Measurements from ENCODE around the gene BABAM2.

DNA sequence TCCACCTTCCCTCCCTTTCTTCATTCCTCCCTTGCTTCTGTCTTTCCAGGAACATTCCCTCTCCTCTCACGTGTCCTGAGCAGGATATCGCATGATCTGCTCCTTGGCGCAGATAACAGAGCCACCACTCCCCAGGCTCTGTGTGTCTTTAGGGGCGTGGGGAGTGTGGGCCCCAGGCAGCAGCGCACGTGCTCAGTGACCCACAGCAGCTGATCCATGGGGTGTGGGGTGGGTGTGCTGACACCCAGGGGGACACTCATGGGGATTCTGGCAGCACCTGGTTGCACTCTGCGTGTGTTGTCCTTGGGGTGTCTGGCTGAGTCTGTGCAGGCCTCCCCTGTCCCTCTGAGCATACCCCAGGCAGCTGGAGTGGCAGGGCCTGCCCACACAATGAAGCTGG, 492.2 kb downstream of the BABAM2 start:
- no peak for TF ChIP-seq POLR2A (IDR thresholded peaks at IDR 0.05)
- no peak for TF ChIP-seq CTCF (IDR thresholded peaks at IDR 0.05)
- no peak for TF ChIP-seq EP300 (IDR thresholded peaks at IDR 0.05)
